Immature natural killer cell (primary cell): ENCODE measurements around the gene AUTS2. TPM values are rescaled to one million over a fixed set of nuclear protein-coding genes. Genes with fewer than 3 reads are reported as not detected.
A peak's percentile ranks its signal among the peaks of the same experiment; 100 is the strongest.

ENCODE experiments used
- DNase-seq, 3 donors: peaks; one replicate each; pipeline ENCODE4 v3.0.0; 2022; ENCODE audit warnings: mixed read lengths in 1 of 3
- H3K27ac Mint-ChIP-seq, 6 donors: one replicate each; pipeline ENCODE4 v1.8.0; 2020; ENCODE audit warnings: mixed read lengths in 6 of 6, mild to moderate bottlenecking in 5 of 6, inconsistent platforms in 4 of 6, moderate library complexity in 3 of 6
- H3K27me3 Mint-ChIP-seq, 3 donors: one replicate each; pipeline ENCODE4 v1.8.0; 2020 to 2021; ENCODE audit warnings: low read depth in 3 of 3, mild to moderate bottlenecking in 3 of 3, mixed read lengths in 3 of 3, moderate library complexity in 3 of 3, inconsistent platforms in 1 of 3
- H3K36me3 Mint-ChIP-seq, 3 donors: one replicate each; pipeline ENCODE4 v1.8.0; 2020; ENCODE audit warnings: mixed read lengths in 3 of 3, inconsistent platforms in 2 of 3, mild to moderate bottlenecking in 2 of 3
- H3K4me1 Mint-ChIP-seq, 2 donors: one replicate each; pipeline ENCODE4 v1.8.0; 2020; ENCODE audit warnings: inconsistent platforms in 2 of 2, mild to moderate bottlenecking in 2 of 2, mixed read lengths in 2 of 2, moderate library complexity in 1 of 2
- H3K4me3 Mint-ChIP-seq, 5 donors: one replicate each; pipeline ENCODE4 v1.8.0; 2020; ENCODE audit warnings: mild to moderate bottlenecking in 5 of 5, mixed read lengths in 5 of 5, inconsistent platforms in 3 of 5, moderate library complexity in 3 of 5
- H3K9me3 Mint-ChIP-seq, 6 donors: one replicate each; pipeline ENCODE4 v1.8.0; 2020; ENCODE audit warnings: mild to moderate bottlenecking in 6 of 6, mixed read lengths in 6 of 6, inconsistent platforms in 4 of 6, moderate library complexity in 3 of 6
- polyA plus RNA-seq, 3 donors: library from polyadenylated mRNA; unstranded; fragments of 300-500 nt; fragmentation: Illumina TruSeq; gene quantifications; one replicate each; pipeline ENCODE4 v1.2.3, GENCODE V29; 2021

The AUTS2 gene
- polyA plus RNA-seq, 3 donors from 2014 or later, result 1.9 to 17.6 (median 8.0) TPM

DNA sequence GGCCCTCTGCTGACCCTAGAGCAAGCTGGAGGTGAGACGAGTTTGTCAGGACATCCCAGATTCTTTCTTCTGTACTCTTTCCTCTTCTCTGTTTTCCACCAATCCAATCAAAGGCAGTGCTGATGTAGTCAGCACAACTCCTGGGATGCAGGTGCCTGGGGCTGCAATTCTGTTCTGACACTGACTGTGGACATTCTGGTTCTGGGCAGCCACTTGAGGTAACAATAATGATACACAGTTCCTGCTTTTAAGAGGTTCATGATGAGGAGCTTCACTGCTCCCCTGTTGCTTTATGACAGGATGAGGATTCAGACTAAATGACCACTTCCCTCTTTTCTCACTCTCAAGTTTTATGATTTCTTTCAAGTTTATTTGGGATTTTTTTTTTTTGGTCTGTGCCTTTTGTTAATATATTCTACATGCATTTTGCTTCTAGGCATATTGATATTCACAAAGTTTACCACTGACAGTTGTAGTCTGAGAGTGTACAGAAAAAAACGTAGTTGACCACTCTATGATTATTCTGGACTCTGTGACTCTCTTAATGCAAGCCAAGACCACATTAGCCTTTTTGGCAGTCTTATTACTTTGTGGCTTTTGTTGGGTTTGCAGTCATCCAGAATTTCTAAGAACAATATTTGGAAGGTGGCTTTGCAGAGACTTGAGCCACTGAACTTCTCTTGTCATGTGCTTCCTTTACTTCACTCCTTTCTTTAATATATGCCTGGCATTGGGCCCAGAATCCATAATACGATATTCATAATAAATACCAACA is 247.6 kb downstream of the AUTS2 start:
- Mint-ChIP-seq H3K36me3 (no peaks in the 10 kb centered on the region), H3K27ac (no peak overlapping the region), H3K4me3 (no peak overlapping the region), H3K4me1 (no peaks in the 10 kb centered on the region), H3K9me3 (no peaks in the 10 kb centered on the region), H3K27me3 (peaks cover 0 to 5% (median 1%) of the 10 kb centered on the region in 3 donors)
- no peak for DNase-seq

DNA sequence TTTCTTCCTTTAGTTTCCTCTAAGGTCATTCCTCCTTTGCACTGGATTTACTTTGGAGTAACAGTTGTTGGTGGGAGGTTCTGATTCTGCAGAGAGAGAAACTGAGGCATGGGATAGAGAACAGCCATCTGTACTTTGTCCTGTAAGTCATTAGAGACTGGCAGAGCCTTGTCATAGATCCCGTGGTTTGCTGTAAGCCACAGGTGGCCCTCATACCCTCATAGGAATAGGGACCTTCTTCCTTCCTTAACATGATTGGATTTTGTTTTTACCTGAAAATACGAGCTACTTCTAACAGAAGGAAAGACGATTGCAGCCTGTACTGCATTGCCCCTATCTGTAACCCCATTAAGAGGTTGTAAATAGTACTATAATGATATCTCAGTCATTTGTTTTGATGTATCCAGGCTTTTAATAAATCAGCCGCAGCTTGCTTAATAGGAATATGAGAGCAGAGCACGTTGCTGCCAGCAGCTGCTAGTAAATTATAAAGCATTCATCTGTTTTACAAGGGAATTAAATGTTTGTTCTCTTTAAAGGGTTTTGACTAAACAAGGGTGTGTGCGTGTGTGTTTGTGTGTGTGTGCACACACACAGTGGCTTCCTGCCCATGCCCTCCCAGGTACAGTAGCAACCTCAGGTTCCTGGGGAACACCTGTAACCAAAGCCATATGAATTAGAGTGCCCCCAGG is 249.8 kb downstream of the AUTS2 start:
- Mint-ChIP-seq H3K4me1 (no peaks in the 10 kb centered on the region), H3K36me3 (no peaks in the 10 kb centered on the region), H3K27ac (no peak overlapping the region), H3K9me3 (no peaks in the 10 kb centered on the region), H3K27me3 (peaks cover 0 to 1% (median 0%) of the 10 kb centered on the region in 3 donors), H3K4me3 (no peak overlapping the region)
- no peak for DNase-seq

DNA sequence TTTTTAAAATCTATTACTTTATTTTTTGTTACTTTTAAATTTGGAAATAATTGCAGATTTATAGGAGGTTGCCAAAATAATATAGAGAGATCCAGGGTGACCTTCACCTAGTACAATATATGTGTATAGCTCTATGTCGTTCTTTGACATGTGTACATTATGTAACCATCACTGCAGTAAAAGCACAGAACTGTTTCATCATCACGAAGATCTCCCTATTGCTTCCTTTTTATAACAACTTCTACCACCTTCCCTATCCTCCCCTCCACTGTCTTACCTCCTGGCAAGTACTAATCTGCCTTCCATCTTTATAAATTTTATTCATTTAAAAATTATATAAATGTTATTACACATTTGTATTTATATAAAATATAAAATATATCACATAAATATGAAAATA is 251.0 kb downstream of the AUTS2 start:
- Mint-ChIP-seq H3K27me3 (peaks cover 0 to 1% (median 0%) of the 10 kb centered on the region in 3 donors), H3K4me1 (no peaks in the 10 kb centered on the region), H3K36me3 (no peaks in the 10 kb centered on the region), H3K27ac (no peak overlapping the region), H3K4me3 (no peak overlapping the region), H3K9me3 (no peaks in the 10 kb centered on the region)
- no peak for DNase-seq

DNA sequence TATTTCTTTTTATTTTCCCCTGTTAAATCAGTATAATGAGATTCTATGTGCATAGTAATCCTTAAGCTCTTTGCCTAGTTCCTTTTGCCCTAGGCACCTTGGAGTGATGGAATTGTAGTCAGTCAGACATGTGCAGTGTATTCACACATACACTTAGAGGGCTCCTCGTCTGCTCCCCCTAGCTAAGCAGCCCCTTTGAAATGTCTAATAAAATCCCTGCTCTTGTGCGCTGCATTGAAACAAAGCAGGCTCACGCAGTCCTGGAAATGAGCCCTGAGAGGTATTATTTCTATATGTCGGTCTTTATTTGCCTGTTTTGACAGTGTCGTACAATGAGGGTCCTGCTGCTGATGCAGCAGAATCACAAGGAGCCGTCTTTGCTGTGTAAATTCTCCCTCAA is 258.7 kb downstream of the AUTS2 start:
- Mint-ChIP-seq H3K4me3 (no peak overlapping the region), H3K27me3 (peaks cover 0 to 6% (median 2%) of the 10 kb centered on the region in 3 donors), H3K36me3 (no peaks in the 10 kb centered on the region), H3K4me1 (peaks cover 0 to 8% of the 10 kb centered on the region in 2 donors), H3K9me3 (no peaks in the 10 kb centered on the region), H3K27ac (no peak overlapping the region)
- no peak for DNase-seq

DNA sequence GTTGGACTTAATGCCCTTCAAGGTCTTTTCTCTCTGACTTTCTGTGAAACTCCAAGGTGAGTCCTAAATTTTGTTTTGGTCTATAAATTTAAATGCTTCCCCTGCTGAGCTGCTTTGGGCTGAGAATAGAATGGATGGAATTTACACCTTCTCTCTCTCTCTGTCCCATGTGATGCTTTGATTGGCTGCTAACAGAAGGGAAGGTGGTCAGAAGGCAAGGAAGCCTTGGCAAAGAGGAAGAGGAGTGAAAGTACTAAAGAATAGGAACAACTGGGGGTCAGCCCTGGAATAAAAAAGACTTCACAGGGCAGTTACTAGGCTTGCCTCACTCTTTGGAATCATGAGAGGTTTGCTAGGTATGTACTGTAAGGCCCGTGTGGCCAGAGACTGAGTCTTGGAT is 260.2 kb downstream of the AUTS2 start:
- Mint-ChIP-seq H3K4me3 (no peak overlapping the region), H3K27ac (no peak overlapping the region), H3K9me3 (no peaks in the 10 kb centered on the region), H3K36me3 (no peaks in the 10 kb centered on the region), H3K27me3 (peaks cover 0 to 6% (median 2%) of the 10 kb centered on the region in 3 donors), H3K4me1 (peaks cover 0 to 8% of the 10 kb centered on the region in 2 donors)
- no peak for DNase-seq

DNA sequence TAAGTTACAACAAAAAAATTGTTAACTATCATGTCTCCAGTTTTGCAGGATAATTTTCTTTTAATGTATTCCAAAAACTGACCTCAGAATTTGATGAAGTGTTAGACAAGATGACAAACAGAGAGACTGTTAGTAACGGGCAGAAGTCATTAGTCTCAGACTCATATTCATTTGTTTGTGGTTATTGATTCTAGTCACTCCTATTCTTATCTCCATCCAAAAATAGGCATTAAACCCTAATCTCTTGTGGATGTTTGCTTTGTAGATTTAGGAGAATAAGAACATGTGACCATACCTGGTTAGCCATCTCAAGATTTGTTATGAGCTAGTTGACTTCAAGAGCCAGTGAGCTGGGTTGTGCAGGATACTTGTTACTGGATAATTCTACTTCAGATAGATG is 261.1 kb downstream of the AUTS2 start:
- H3K27ac Mint-ChIP-seq, result no peak overlapping the region
- peaks cover 0 to 8% of the 10 kb centered on the region in 2 donors for H3K4me1 Mint-ChIP-seq
- H3K36me3 Mint-ChIP-seq, result no peaks in the 10 kb centered on the region
- no peak for DNase-seq
- no peak overlapping the region for H3K4me3 Mint-ChIP-seq
- peaks cover 0 to 6% (median 2%) of the 10 kb centered on the region in 3 donors for H3K27me3 Mint-ChIP-seq
- no peaks in the 10 kb centered on the region for H3K9me3 Mint-ChIP-seq

DNA sequence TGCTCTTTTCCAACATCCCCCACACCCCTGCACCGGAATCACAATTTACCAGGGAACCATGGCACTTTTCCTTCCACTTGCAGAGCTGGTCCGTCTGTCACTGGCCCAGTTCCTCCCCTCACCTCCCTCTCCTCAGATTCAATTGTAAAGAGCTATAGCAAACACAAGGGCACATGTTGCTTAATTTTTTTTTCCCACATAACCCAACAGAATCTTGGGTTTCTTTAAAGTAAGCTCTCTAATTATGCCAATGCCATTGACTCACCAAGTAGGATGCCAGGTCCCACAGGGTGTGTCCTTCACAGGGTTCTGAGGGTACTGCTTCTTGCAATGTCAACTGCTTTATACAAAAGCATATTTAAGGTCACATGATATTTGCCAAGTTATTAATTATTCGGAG is 262.2 kb downstream of the AUTS2 start:
- H3K27ac Mint-ChIP-seq, result no peak overlapping the region
- H3K9me3 Mint-ChIP-seq, result no peaks in the 10 kb centered on the region
- no peaks in the 10 kb centered on the region for H3K36me3 Mint-ChIP-seq
- no peak for DNase-seq
- no peak overlapping the region for H3K4me3 Mint-ChIP-seq
- H3K4me1 Mint-ChIP-seq, result peaks cover 0 to 8% of the 10 kb centered on the region in 2 donors
- peaks cover 0 to 6% (median 3%) of the 10 kb centered on the region in 3 donors for H3K27me3 Mint-ChIP-seq

DNA sequence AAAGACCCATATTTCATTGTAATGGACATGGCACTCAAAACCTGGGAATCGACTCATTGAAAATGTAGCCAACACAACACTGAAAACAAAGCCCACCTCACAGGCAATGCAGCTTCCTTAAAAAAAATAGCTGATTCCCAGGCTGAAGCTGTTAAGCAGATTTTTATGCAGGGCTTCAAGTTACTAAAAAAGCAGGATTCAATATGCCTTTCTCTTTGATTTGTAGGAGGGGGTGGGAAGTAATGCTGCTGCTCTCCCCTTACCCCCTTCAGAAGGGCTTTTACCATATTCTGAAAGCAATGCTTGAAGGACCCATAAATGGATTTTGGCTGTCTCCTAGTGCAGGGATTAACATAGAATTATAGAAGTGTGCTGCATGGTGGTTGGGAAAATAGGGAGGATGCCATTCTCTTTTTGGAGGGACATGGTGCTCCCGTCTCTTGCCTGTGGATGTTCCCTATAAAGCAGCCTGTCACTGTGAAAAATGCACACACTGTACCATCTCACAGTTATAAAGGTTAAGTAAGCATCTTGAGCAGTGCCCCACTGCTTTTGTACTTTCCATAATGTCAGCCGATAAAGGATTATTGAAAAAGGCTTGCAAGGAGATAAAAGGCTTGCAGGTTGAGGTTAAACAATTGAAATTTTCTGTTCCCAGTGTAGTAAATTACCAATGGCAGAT is 262.8 kb downstream of the AUTS2 start:
- Mint-ChIP-seq H3K4me1 (peaks cover 0 to 8% of the 10 kb centered on the region in 2 donors), H3K27me3 (peaks cover 0 to 6% (median 4%) of the 10 kb centered on the region in 3 donors), H3K27ac (no peak overlapping the region)

DNA sequence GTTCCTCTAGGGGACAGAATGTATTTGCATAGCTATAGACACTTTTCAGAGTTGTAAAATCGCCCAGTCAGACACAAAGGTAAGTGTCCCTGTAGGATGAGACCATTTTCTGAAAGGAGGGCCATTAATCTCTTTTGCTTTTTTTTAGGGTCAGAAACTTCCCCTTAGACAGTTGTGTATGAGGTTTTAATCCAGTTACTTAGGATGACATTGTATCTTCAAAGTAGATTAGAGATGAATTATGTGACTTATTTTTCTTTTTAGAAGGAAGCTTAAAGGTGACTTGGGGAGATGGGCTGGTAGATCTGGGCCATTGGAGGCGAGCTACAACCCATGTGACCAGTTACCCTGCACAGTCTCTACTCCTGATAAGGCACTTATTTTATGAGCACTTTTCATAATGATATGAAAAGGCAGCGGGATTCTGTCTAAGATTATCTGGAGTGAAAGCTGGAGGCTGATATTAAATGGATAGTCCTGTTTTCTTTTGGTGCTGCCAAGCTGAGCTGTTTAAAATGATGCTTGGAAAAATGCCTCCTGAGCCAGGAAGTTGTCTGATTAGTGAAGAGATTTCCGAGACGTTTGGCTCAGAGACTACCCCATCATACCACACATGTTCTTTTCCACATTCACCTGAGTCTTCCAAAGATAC is 264.3 kb downstream of the AUTS2 start:
- H3K4me3 Mint-ChIP-seq, result no peak overlapping the region
- H3K4me1 Mint-ChIP-seq, result peaks cover 0 to 8% of the 10 kb centered on the region in 2 donors
- DNase-seq, result no peak
- H3K9me3 Mint-ChIP-seq, result no peaks in the 10 kb centered on the region
- H3K27ac Mint-ChIP-seq, result no peak overlapping the region
- H3K27me3 Mint-ChIP-seq, result peaks cover 0 to 6% (median 4%) of the 10 kb centered on the region in 3 donors
- H3K36me3 Mint-ChIP-seq, result no peaks in the 10 kb centered on the region

More for the DNA sequence above, 262.8 kb downstream of the AUTS2 start:
- Mint-ChIP-seq H3K36me3 (no peaks in the 10 kb centered on the region), H3K4me3 (no peak overlapping the region), H3K9me3 (no peaks in the 10 kb centered on the region)
- DNase-seq, result no peak

DNA sequence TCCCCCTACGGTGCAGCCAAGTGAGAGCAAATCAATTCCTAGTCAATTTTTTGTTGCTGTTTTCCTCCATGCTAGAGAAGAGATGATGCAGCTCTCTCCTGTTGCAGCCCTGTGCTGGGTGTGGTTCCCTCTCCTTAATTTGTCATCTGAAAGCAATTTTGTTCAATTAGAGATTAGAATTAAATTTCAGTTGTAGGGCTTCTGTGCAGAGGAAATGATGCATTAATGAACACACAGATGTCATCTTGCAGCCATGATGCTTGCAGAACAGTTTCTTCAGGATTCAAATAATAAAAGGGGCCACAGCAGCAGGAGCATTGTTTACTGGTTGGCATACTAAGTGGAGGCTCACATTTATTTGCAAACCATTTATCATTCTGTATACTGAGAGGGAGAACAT is 266.0 kb downstream of the AUTS2 start:
- no peak overlapping the region for H3K27ac Mint-ChIP-seq
- H3K9me3 Mint-ChIP-seq, result no peaks in the 10 kb centered on the region
- no peaks in the 10 kb centered on the region for H3K36me3 Mint-ChIP-seq
- no peak for DNase-seq
- peaks cover 0 to 5% (median 3%) of the 10 kb centered on the region in 3 donors for H3K27me3 Mint-ChIP-seq
- no peak overlapping the region for H3K4me3 Mint-ChIP-seq
- no peaks in the 10 kb centered on the region for H3K4me1 Mint-ChIP-seq

DNA sequence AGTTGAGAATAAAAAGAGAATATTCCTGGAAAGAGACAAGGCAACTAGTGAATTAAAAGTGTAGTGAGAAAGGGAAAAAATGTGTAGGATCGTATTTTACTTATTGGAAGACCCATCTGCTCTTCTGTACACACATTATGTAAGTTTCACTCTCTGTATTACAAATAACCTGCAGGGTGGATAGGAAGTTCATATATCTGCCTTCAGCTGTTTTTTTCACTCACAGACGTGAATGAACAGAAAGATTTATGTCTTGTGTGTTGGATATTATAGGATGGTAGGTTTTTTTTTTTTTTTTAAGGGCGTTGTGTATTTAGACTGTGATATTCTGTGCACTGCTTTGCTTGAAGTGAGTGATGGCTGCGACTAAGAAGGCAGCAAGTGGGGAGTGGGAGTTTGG is 266.5 kb downstream of the AUTS2 start:
- DNase-seq, result no peak
- no peaks in the 10 kb centered on the region for H3K9me3 Mint-ChIP-seq
- H3K4me3 Mint-ChIP-seq, result no peak overlapping the region
- peaks cover 0 to 5% (median 3%) of the 10 kb centered on the region in 3 donors for H3K27me3 Mint-ChIP-seq
- H3K27ac Mint-ChIP-seq, result no peak overlapping the region
- no peaks in the 10 kb centered on the region for H3K4me1 Mint-ChIP-seq
- H3K36me3 Mint-ChIP-seq, result no peaks in the 10 kb centered on the region

DNA sequence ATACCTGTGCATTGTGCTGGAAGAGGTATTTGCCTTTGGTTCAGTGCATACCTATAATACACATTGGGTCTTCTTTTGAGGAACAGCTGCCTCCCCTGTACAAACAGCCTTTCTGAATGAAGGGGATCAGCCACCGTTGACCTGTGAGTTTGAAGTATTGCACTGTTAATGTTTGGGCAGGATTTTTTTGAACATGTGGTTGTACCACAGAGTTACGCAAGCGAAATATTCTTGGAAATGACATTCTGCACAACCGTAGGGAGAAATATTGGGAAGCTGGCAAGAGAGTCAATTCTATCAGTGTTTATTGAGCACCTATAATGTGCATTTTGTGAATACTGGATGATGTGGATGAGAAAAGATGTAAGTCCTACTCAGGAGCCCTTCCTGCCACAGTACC is 270.6 kb downstream of the AUTS2 start:
- H3K4me3 Mint-ChIP-seq, result no peak overlapping the region
- DNase-seq, result no peak
- peak overlapping the region in 1 of 6 donors; percentile 22 for H3K27ac Mint-ChIP-seq
- H3K4me1 Mint-ChIP-seq, result peaks cover 28 to 30% of the 10 kb centered on the region in 2 donors
- H3K27me3 Mint-ChIP-seq, result peaks cover 0 to 3% (median 0%) of the 10 kb centered on the region in 3 donors
- H3K9me3 Mint-ChIP-seq, result no peaks in the 10 kb centered on the region
- H3K36me3 Mint-ChIP-seq, result no peaks in the 10 kb centered on the region

DNA sequence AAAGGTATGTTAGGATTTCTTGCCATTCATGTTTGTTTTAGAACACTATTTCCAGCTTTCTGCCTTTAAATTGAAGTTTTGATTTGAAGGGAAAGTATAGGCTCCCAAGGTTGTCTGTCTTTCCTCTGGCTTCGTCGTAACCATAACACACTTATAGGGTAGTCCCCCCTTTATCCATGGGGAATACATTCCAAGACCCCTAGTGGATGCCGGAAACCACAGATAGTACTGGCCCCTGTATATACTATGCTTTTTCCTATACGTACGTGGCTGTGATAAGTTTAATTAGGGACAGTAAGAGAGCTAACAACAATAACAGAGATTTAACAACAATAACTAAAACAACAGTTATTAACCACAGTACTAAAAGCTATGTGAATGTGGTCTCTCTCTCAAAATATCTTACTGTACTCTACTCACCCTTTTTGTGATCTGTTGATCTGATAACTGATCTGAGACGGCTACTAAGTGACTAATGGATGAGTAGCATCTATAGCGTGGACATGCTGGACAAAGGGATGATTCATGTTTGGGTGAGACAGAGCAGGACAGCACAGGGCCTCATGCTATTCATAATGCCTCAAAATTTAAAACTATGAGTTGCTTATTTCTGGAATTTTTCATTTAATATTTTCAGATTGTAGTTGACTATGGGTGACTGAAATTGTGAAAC is 273.1 kb downstream of the AUTS2 start:
- no peak for DNase-seq
- H3K4me1 Mint-ChIP-seq, result peaks cover 36 to 43% of the 10 kb centered on the region in 2 donors
- H3K4me3 Mint-ChIP-seq, result peak overlapping the region in 1 of 5 donors; percentile 8
- H3K27ac Mint-ChIP-seq, result peak overlapping the region; percentile 39 to 88 (median 64)
- peaks cover 0 to 1% (median 0%) of the 10 kb centered on the region in 3 donors for H3K27me3 Mint-ChIP-seq
- H3K36me3 Mint-ChIP-seq, result no peaks in the 10 kb centered on the region
- no peaks in the 10 kb centered on the region for H3K9me3 Mint-ChIP-seq
